GM12878 (cell line): ENCODE data around the gene MBNL3. TPM values are rescaled to one million over a fixed set of nuclear protein-coding genes. Genes with fewer than 3 reads are reported as not detected.

Source experiments
- ATAC-seq: fragments of 200-7000 bp; cut with Tn5 transposase; 3 replicates; pipeline ENCODE4 v1.9.1; 2020; ENCODE audit warnings: mild to moderate bottlenecking, moderate library complexity
- BruUV-seq: library from RNA; stranded (reverse); fragments of 400-500 nt; replicated peaks from 2 replicates; lab custom pipeline; 2021; lab: Mats Ljungman, UMichigan
- CTCF ChIA-PET: fragments of 300-600 bp; sonication (Branson Sonifier 250); formaldehyde crosslinking; extraction: SDS; loops from one replicate; lab custom pipeline; 2021; ENCODE audit warnings: inconsistent platforms; lab: Yijun Ruan, JAX
- POLR2A ChIA-PET: fragments of 350-600 bp; formaldehyde crosslinking; extraction: SDS; loops from one replicate; lab custom pipeline; 2021; ENCODE audit warnings: inconsistent platforms; lab: Charles Lee
- RAD21 ChIA-PET: fragments of 300-600 bp; sonication (Branson Sonifier 250); formaldehyde crosslinking; loops from one replicate; lab custom pipeline; 2023; ENCODE audit warnings: antibody characterized with exemption; ENCODE audit not compliant: unreplicated experiment; lab: Charles Lee
- SMC1A ChIA-PET: fragments of 300-600 bp; sonication (Branson Sonifier 250); formaldehyde crosslinking; loops from one replicate; lab custom pipeline; 2023; ENCODE audit not compliant: unreplicated experiment, uncharacterized antibody; lab: Charles Lee
- DNase-seq: peaks from one replicate; pipeline ENCODE4 v3.0.0-alpha.2; 2011; ENCODE audit warnings: low read depth, low spot score
- FAIRE-seq: peaks from 3 replicates; lab custom pipeline; 2011; peaks lifted over from hg19 to GRCh38; lab: Jason Lieb, UNC
- H2AFZ ChIP-seq: 2 replicates; pipeline ENCODE4 v1.6.0; 2011; ENCODE audit warnings: low read depth, low read length, control low read depth; ENCODE audit not compliant: control insufficient read depth
- H3K27ac ChIP-seq: 2 replicates; pipeline ENCODE4 v1.5.1; 2011; ENCODE audit warnings: control low read depth; ENCODE audit not compliant: control insufficient read depth, insufficient read depth
- H3K27me3 ChIP-seq, 2 experiments: replicated peaks in 1 of 2; 2 replicates each; pipeline versions ENCODE4 v1.6.0 to v1.6.1; 2011; ENCODE audit warnings: low read length in 1 of 2; ENCODE audit not compliant: control insufficient read depth in 2 of 2, insufficient read depth in 2 of 2
- H3K36me3 ChIP-seq, 2 experiments: 2 replicates each; pipeline ENCODE4 v1.5.1; 2011; ENCODE audit warnings: low read length in 1 of 2; ENCODE audit not compliant: control insufficient read depth in 2 of 2, insufficient read depth in 2 of 2
- H3K4me1 ChIP-seq: 2 replicates; pipeline ENCODE4 v1.6.1; 2011; ENCODE audit warnings: mild to moderate bottlenecking, low read length, moderate library complexity, mixed read lengths; ENCODE audit not compliant: control insufficient read depth, insufficient read depth
- H3K4me2 ChIP-seq: 2 replicates; pipeline ENCODE4 v1.6.0; 2011; ENCODE audit warnings: control low read depth; ENCODE audit not compliant: control insufficient read depth, insufficient read depth
- H3K4me3 ChIP-seq: fragments of 200-600 bp; sonication (generic); 2 replicates; pipeline ENCODE4 v1.5.1; 2016
- H3K79me2 ChIP-seq: 2 replicates; pipeline ENCODE4 v1.6.0; 2011; ENCODE audit warnings: low read length; ENCODE audit not compliant: control insufficient read depth, insufficient read depth
- H3K9ac ChIP-seq: 2 replicates; pipeline ENCODE4 v1.8.0; 2011; ENCODE audit warnings: low read length, control low read depth, mixed read lengths; ENCODE audit not compliant: control insufficient read depth, insufficient read depth
- H3K9me3 ChIP-seq: replicated peaks from 3 replicates; pipeline ENCODE4 v1.5.1; 2011; ENCODE audit warnings: mild to moderate bottlenecking, low read length; ENCODE audit not compliant: control insufficient read depth, insufficient read depth
- H4K20me1 ChIP-seq: 2 replicates; pipeline ENCODE4 v1.6.0; 2011; ENCODE audit not compliant: control insufficient read depth, insufficient read depth
- ATF7 ChIP-seq: fragments of 450-650 bp; IDR thresholded peaks from 2 replicates; pipeline ENCODE4 v1.6.1; 2016; ENCODE audit warnings: low read depth, mild to moderate bottlenecking
- CHD4 ChIP-seq: fragments of 200-600 bp; sonication (generic); IDR thresholded peaks from 2 replicates; pipeline ENCODE4 v1.6.1; 2016; ENCODE audit warnings: mild to moderate bottlenecking
- KDM1A ChIP-seq: fragments of 200-600 bp; sonication (generic); IDR thresholded peaks from 2 replicates; pipeline ENCODE4 v1.6.1; 2016; ENCODE audit warnings: borderline replicate concordance
- MXI1 ChIP-seq: fragments of 150-350 bp; IDR thresholded peaks from 2 replicates; pipeline ENCODE4 v1.6.1; 2011; ENCODE audit warnings: low read depth, mild to moderate bottlenecking, inconsistent platforms, low read length, improper control_type of control experiment
- NRF1 ChIP-seq: conservative IDR thresholded peaks from 2 replicates; pipeline ENCODE4 v1.6.1; 2011; ENCODE audit warnings: mild to moderate bottlenecking, low read depth, low read length, improper control_type of control experiment
- PAX8 ChIP-seq: fragments of 450-650 bp; IDR thresholded peaks from 2 replicates; pipeline ENCODE4 v1.6.1; 2017; ENCODE audit warnings: mild to moderate bottlenecking, moderate library complexity
- YY1 ChIP-seq: IDR thresholded peaks from 2 replicates; pipeline ENCODE4 v1.6.1; 2011; ENCODE audit warnings: low read depth, mild to moderate bottlenecking, low read length
- ZNF24 ChIP-seq: fragments of 450-650 bp; IDR thresholded peaks from 2 replicates; pipeline ENCODE4 v1.6.1; 2017; ENCODE audit warnings: antibody characterized with exemption, mild to moderate bottlenecking
- in situ Hi-C: fragments of 300-500 bp; cut with MboI; formaldehyde crosslinking; loops from 9 replicates; pipeline ENCODE4 v1.14.3; 2018; ENCODE audit warnings: mixed read lengths
- intact Hi-C: fragments of 100-400 bp; cut with micrococcal nuclease; formaldehyde crosslinking; loops from one replicate; pipeline ENCODE4 v1.14.2; 2022; ENCODE audit not compliant: unreplicated experiment
- polyA plus RNA-seq, 11 experiments: library from polyadenylated mRNA; depleted of rRNA in 4 of 11; unstranded in 6 of 11; stranded (reverse) in 5 of 11; fragments of >200 nt; fragmentation: Nextera tagmentation in 4 of 11; fragmentation: Illumina TruSeq in 1 of 11; extraction: Ambion mirVana in 4 of 11; extraction: Trizol in 1 of 11; gene quantifications; 1 replicate in 1 of 11; 2 replicates in 10 of 11; pipeline versions ENCODE4 v1.2.1 to v1.2.3, GENCODE V29; 2011 to 2016; ENCODE audit warnings: inconsistent platforms in 2 of 11, missing spikeins in 2 of 11, low read depth in 1 of 11
- total RNA-seq, 4 experiments: library from RNA; depleted of rRNA in 3 of 4; stranded (reverse); fragments of >200 nt in 3 of 4; fragmentation: Illumina TruSeq in 1 of 4; extraction: Trizol in 1 of 4; gene quantifications; 2 replicates each; pipeline versions ENCODE4 v1.2.1 to v1.2.3, GENCODE V29; 2013 to 2021
- TF ChIP-seq, protein P1 (sequence below): fragments of 450-650 bp; IDR thresholded peaks from 2 replicates; pipeline ENCODE4 v1.6.1; 2017; ENCODE audit warnings: low read depth, mild to moderate bottlenecking, moderate library complexity
- TF ChIP-seq, protein P2 (sequence below): fragments of 450-650 bp; IDR thresholded peaks from 2 replicates; pipeline ENCODE4 v1.6.1; 2017; ENCODE audit warnings: mild to moderate bottlenecking, moderate library complexity

The MBNL3 gene
- total and polyA plus RNA-seq, 10 of the 15 experiments (the other 5 are each of a cell fraction or from before 2014, with no cell fraction given): 3.4 to 33.1 (median 12.6) TPM

DNA sequence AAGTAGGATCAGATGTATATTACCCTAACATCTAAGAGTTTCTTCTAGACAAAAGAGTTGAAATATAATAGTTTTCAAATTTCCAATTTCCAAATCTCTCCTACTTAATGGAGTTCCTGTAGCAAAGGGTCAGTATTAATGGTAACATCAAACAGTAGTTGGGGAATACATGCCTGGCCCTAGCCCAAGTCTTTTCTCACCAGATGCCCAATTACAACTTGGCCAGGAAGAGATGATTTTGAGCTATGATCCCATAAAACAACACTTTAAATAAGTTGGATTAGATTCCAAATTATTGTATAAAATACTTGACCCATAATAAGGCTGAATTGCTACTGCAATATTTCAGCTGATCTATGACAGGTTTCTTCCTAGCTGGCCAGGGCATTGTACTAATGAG, 59.9 kb downstream of the MBNL3 start:
- no peak for ATAC-seq
- RAD21 ChIA-PET: interaction anchor here (1.4 kb wide), 1 partner anchor 20 kb away, joined by 3 read pairs; no protein-coding TSS in a partner anchor
- TF ChIP-seq ZNF24 (no peak), YY1 (no peak), PAX8 (no peak), KDM1A (no peak), ATF7 (no peak), CHD4 (no peak), NRF1 (no peak), MXI1 (no peak)
- TF ChIP-seq, protein P1, sequence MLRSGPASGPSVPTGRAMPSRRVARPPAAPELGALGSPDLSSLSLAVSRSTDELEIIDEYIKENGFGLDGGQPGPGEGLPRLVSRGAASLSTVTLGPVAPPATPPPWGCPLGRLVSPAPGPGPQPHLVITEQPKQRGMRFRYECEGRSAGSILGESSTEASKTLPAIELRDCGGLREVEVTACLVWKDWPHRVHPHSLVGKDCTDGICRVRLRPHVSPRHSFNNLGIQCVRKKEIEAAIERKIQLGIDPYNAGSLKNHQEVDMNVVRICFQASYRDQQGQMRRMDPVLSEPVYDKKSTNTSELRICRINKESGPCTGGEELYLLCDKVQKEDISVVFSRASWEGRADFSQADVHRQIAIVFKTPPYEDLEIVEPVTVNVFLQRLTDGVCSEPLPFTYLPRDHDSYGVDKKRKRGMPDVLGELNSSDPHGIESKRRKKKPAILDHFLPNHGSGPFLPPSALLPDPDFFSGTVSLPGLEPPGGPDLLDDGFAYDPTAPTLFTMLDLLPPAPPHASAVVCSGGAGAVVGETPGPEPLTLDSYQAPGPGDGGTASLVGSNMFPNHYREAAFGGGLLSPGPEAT: no peak
- TF ChIP-seq, protein P2, sequence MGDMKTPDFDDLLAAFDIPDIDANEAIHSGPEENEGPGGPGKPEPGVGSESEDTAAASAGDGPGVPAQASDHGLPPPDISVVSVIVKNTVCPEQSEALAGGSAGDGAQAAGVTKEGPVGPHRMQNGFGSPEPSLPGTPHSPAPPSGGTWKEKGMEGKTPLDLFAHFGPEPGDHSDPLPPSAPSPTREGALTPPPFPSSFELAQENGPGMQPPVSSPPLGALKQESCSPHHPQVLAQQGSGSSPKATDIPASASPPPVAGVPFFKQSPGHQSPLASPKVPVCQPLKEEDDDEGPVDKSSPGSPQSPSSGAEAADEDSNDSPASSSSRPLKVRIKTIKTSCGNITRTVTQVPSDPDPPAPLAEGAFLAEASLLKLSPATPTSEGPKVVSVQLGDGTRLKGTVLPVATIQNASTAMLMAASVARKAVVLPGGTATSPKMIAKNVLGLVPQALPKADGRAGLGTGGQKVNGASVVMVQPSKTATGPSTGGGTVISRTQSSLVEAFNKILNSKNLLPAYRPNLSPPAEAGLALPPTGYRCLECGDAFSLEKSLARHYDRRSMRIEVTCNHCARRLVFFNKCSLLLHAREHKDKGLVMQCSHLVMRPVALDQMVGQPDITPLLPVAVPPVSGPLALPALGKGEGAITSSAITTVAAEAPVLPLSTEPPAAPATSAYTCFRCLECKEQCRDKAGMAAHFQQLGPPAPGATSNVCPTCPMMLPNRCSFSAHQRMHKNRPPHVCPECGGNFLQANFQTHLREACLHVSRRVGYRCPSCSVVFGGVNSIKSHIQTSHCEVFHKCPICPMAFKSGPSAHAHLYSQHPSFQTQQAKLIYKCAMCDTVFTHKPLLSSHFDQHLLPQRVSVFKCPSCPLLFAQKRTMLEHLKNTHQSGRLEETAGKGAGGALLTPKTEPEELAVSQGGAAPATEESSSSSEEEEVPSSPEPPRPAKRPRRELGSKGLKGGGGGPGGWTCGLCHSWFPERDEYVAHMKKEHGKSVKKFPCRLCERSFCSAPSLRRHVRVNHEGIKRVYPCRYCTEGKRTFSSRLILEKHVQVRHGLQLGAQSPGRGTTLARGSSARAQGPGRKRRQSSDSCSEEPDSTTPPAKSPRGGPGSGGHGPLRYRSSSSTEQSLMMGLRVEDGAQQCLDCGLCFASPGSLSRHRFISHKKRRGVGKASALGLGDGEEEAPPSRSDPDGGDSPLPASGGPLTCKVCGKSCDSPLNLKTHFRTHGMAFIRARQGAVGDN: no peak
- TF ChIP-seq, all 136 proteins: peak for 0
- no peak overlapping the region for H3K4me2 ChIP-seq
- POLR2A ChIA-PET: interaction anchor here (1.6 kb wide), 1 partner anchor 15 kb away, joined by 4 read pairs; no protein-coding TSS in a partner anchor
- H3K27ac ChIP-seq: no peak overlapping the region
- H3K9me3 ChIP-seq: no peaks in the 10 kb centered on the region
- H3K36me3 ChIP-seq: no peaks in the 10 kb centered on the region
- FAIRE-seq (no peak), DNase-seq (no peak)
- intact Hi-C loops (no loop called here), in situ Hi-C loops (no loop called here)
- H3K79me2 ChIP-seq: no peaks in the 10 kb centered on the region
- H3K9ac ChIP-seq: no peak overlapping the region
- no peak overlapping the region for H2AFZ ChIP-seq
- H4K20me1 ChIP-seq: no peaks in the 10 kb centered on the region
- no peaks in the 10 kb centered on the region; the same call in 1 of the 2 replicates for H3K4me1 ChIP-seq
- H3K4me3 ChIP-seq: no peak overlapping the region
- SMC1A ChIA-PET: interaction anchor here (1.0 to 2.4 kb wide), 2 partner anchors 8 to 34 kb away, joined by 4 to 6 read pairs; no protein-coding TSS in a partner anchor
- BruUV-seq: no TSS peak
- no peaks in the 10 kb centered on the region for H3K27me3 ChIP-seq
- CTCF ChIA-PET: no interaction called here
